IMR-90 (cell line): ENCODE data around the gene NF1. TPM values are rescaled to one million over a fixed set of nuclear protein-coding genes. Genes with fewer than 3 reads are reported as not detected.
A peak's percentile ranks its signal among the peaks of the same experiment; 100 is the strongest.

Experiments used
- ATAC-seq: fragments of 200-7000 bp; cut with Tn5 transposase; 2 replicates; pipeline ENCODE4 v1.9.1; 2020; ENCODE audit warnings: low read depth, mild to moderate bottlenecking, moderate library complexity
- BruUV-seq: library from RNA; stranded (reverse); fragments of 400-500 nt; replicated peaks from 2 replicates; lab custom pipeline; 2021; lab: Mats Ljungman, UMichigan
- CTCF ChIA-PET: fragments of 300-600 bp; formaldehyde crosslinking; extraction: SDS; loops from one replicate; lab custom pipeline; 2021; ENCODE audit warnings: antibody characterized with exemption; lab: Yijun Ruan, JAX
- POLR2A ChIA-PET: fragments of 300-600 bp; sonication (Branson Sonifier 250); formaldehyde crosslinking; loops from one replicate; lab custom pipeline; 2022; ENCODE audit warnings: antibody characterized with exemption; ENCODE audit not compliant: unreplicated experiment; lab: Charles Lee
- DNase-seq: peaks from one replicate; pipeline ENCODE4 v3.0.0; 2013
- H2AFZ ChIP-seq: replicated peaks from 2 replicates; pipeline ENCODE3; 2013; ENCODE audit warnings: low read length, mild to moderate bottlenecking; ENCODE audit not compliant: poor library complexity
- H2AK5ac ChIP-seq: 2 replicates; pipeline ENCODE4 v1.6.1; 2013; ENCODE audit warnings: low read depth, low read length, inconsistent platforms
- H2AK9ac ChIP-seq: replicated peaks from 2 replicates; pipeline ENCODE3; 2013; ENCODE audit warnings: mild to moderate bottlenecking, low read depth, low read length, moderate library complexity; ENCODE audit not compliant: poor library complexity
- H2BK120ac ChIP-seq: 2 replicates; pipeline ENCODE4 v1.6.1; 2013; ENCODE audit warnings: low read depth, low read length, inconsistent platforms
- H2BK15ac ChIP-seq: 3 replicates; pipeline ENCODE4 v1.6.1; 2013; ENCODE audit warnings: low read depth, low read length, inconsistent platforms
- H2BK20ac ChIP-seq: 2 replicates; pipeline ENCODE4 v1.6.1; 2013; ENCODE audit warnings: low read depth, mild to moderate bottlenecking, inconsistent platforms, low read length, moderate library complexity
- H2BK5ac ChIP-seq: 2 replicates; pipeline ENCODE4 v1.6.1; 2013; ENCODE audit warnings: mild to moderate bottlenecking, low read depth, low read length, inconsistent platforms; ENCODE audit not compliant: poor library complexity, severe bottlenecking
- H3K14ac ChIP-seq: replicated peaks from 2 replicates; pipeline ENCODE4 v1.6.1; 2013; ENCODE audit warnings: low read depth, low read length, inconsistent platforms
- H3K18ac ChIP-seq: 2 replicates; pipeline ENCODE4 v1.6.1; 2013; ENCODE audit warnings: low read depth, low read length, control low read depth
- H3K23ac ChIP-seq: 2 replicates; pipeline ENCODE4 v1.6.1; 2013; ENCODE audit warnings: low read depth, low read length, inconsistent platforms
- H3K27ac ChIP-seq: 2 replicates; pipeline ENCODE4 v1.5.1; 2013; ENCODE audit warnings: mild to moderate bottlenecking, control low read depth, low read length; ENCODE audit not compliant: insufficient read depth
- H3K27me3 ChIP-seq: 2 replicates; pipeline ENCODE4 v1.6.1; 2013; ENCODE audit warnings: low read length; ENCODE audit not compliant: control insufficient read depth, insufficient read depth
- H3K36me3 ChIP-seq: 2 replicates; pipeline ENCODE4 v1.6.1; 2013; ENCODE audit warnings: low read length, mixed read lengths; ENCODE audit not compliant: control insufficient read depth, insufficient read depth
- H3K4ac ChIP-seq: 2 replicates; pipeline ENCODE4 v1.6.1; 2013; ENCODE audit warnings: low read depth, low read length, inconsistent platforms
- H3K4me1 ChIP-seq: 2 replicates; pipeline ENCODE4 v1.6.1; 2013; ENCODE audit warnings: low read length, mixed read lengths; ENCODE audit not compliant: control insufficient read depth, insufficient read depth
- H3K4me2 ChIP-seq: 2 replicates; pipeline ENCODE4 v1.6.1; 2013; ENCODE audit warnings: low read depth, mild to moderate bottlenecking, control low read depth, low read length, moderate library complexity
- H3K4me3 ChIP-seq: 2 replicates; pipeline ENCODE4 v1.5.1; 2013; ENCODE audit warnings: low read depth, mild to moderate bottlenecking, control low read depth, low read length, moderate library complexity; ENCODE audit not compliant: insufficient read depth
- H3K56ac ChIP-seq: 2 replicates; pipeline ENCODE4 v1.6.1; 2013; ENCODE audit warnings: low read length, inconsistent platforms; ENCODE audit not compliant: insufficient read depth; ENCODE audit errors: extremely low read depth
- H3K79me1 ChIP-seq, 2 experiments: 2 replicates each; pipeline ENCODE4 v1.6.1; 2013; ENCODE audit warnings: low read length in 2 of 2, inconsistent platforms in 1 of 2, low read depth in 1 of 2
- H3K9ac ChIP-seq: 2 replicates; pipeline ENCODE4 v1.6.1; 2013; ENCODE audit warnings: low read depth, low read length, control low read depth
- H3K9me1 ChIP-seq: 2 replicates; pipeline ENCODE4 v1.6.1; 2013; ENCODE audit warnings: low read length, inconsistent platforms; ENCODE audit not compliant: insufficient read depth
- H3K9me3 ChIP-seq: 2 replicates; pipeline ENCODE4 v1.6.1; 2013; ENCODE audit warnings: low read length; ENCODE audit not compliant: control insufficient read depth, insufficient read depth
- H4K20me1 ChIP-seq: 2 replicates; pipeline ENCODE4 v1.6.1; 2013; ENCODE audit warnings: low read length, inconsistent platforms; ENCODE audit not compliant: insufficient read depth
- H4K5ac ChIP-seq: 2 replicates; pipeline ENCODE4 v1.6.1; 2013; ENCODE audit warnings: mild to moderate bottlenecking, low read depth, low read length, control low read depth
- H4K8ac ChIP-seq, 2 experiments: 2 replicates each; pipeline ENCODE4 v1.6.1; 2013; ENCODE audit warnings: low read depth in 2 of 2, low read length in 2 of 2, control low read depth in 1 of 2, inconsistent platforms in 1 of 2
- H4K91ac ChIP-seq: 2 replicates; pipeline ENCODE4 v1.6.1; 2013; ENCODE audit warnings: low read depth, low read length, inconsistent platforms; ENCODE audit not compliant: insufficient read depth
- BHLHE40 ChIP-seq: fragments of 150-350 bp; IDR thresholded peaks from 2 replicates; pipeline ENCODE4 v1.6.1; 2016; ENCODE audit warnings: mild to moderate bottlenecking, low read depth, low read length
- ELK1 ChIP-seq: fragments of 150-350 bp; IDR thresholded peaks from 2 replicates; pipeline ENCODE4 v1.6.1; 2016; ENCODE audit warnings: low read depth, mild to moderate bottlenecking, low read length, moderate library complexity, borderline replicate concordance
- MAFK ChIP-seq: IDR thresholded peaks from 2 replicates; pipeline ENCODE4 v1.6.1; 2012; ENCODE audit warnings: low read depth, low read length, improper control_type of control experiment
- MAZ ChIP-seq: IDR thresholded peaks from 2 replicates; pipeline ENCODE4 v1.6.1; 2012; ENCODE audit warnings: low read depth, mild to moderate bottlenecking, low read length, improper control_type of control experiment, moderate library complexity, borderline replicate concordance
- MXI1 ChIP-seq: IDR thresholded peaks from 2 replicates; pipeline ENCODE4 v1.6.1; 2012; ENCODE audit warnings: low read depth, mild to moderate bottlenecking, low read length, moderate library complexity, borderline replicate concordance
- NFE2L2 ChIP-seq: fragments of 150-350 bp; IDR thresholded peaks from 2 replicates; pipeline ENCODE4 v1.6.1; 2016; ENCODE audit warnings: low read depth, mild to moderate bottlenecking, low read length
- RAD21 ChIP-seq: IDR thresholded peaks from 2 replicates; pipeline ENCODE4 v1.6.1; 2012; ENCODE audit warnings: low read length, improper control_type of control experiment
- RFX5 ChIP-seq: IDR thresholded peaks from 2 replicates; pipeline ENCODE4 v1.8.0; 2012; ENCODE audit warnings: low read depth, mild to moderate bottlenecking, low read length, moderate library complexity
- SMC3 ChIP-seq: fragments of 150-350 bp; IDR thresholded peaks from 2 replicates; pipeline ENCODE4 v1.6.1; 2016; ENCODE audit warnings: low read depth, mild to moderate bottlenecking, antibody characterized with exemption, low read length, moderate library complexity
- USF2 ChIP-seq: fragments of 150-350 bp; IDR thresholded peaks from 2 replicates; pipeline ENCODE4 v1.6.1; 2017; ENCODE audit warnings: mild to moderate bottlenecking, antibody characterized with exemption, low read length, low read depth
- WGBS, 2 experiments: methylation state at CpG; one replicate each; pipeline versions ENCODE4 v1.1.5 to v1.1.7; 2013; ENCODE audit warnings: missing lambda C conversion rate in 2 of 2; ENCODE audit not compliant: insufficient read length in 1 of 2; ENCODE audit errors: extremely low coverage in 2 of 2; 5-methylcytosine and 5-hydroxymethylcytosine counted together
- dilution Hi-C: fragments of 300-500 bp; cut with HindIII; formaldehyde crosslinking; loops from one replicate; pipeline ENCODE4 v1.14.3; 2018; ENCODE audit warnings: low sequenced_read_pairs; ENCODE audit not compliant: unreplicated experiment
- in situ Hi-C: fragments of 300-500 bp; cut with MboI; formaldehyde crosslinking; loops from 3 replicates; pipeline ENCODE4 v1.14.3; 2019; ENCODE audit warnings: low sequenced_read_pairs, inconsistent platforms, mixed read lengths
- intact Hi-C: fragments of 100-400 bp; cut with micrococcal nuclease; formaldehyde crosslinking; loops from 2 replicates; pipeline ENCODE4 v1.10.0; 2022
- polyA plus RNA-seq, 3 experiments: library from polyadenylated mRNA; depleted of rRNA; stranded (reverse); fragments of >200 nt; gene quantifications; 2 replicates each; pipeline ENCODE4 v1.2.3, GENCODE V29; 2012; ENCODE audit warnings: low replicate concordance in 1 of 3
- total RNA-seq: library from RNA; depleted of rRNA; stranded (reverse); fragments of >200 nt; gene quantifications from 2 replicates; pipeline ENCODE4 v1.2.3, GENCODE V29; 2012

The NF1 gene
- total and polyA plus RNA-seq, 2 of the 4 experiments (the other 2 are of a cell fraction): 17.9 to 48.6 TPM

GRCh38 chr17:31371511-31372097 lies 276.8 kb downstream of the NF1 start (continued):
- TF ChIP-seq MAFK: no peak

GRCh38 chr17:31373150-31374093 lies 278.6 kb downstream of the NF1 start:
- Histone ChIP-seq H4K8ac (no peak overlapping the region), H3K23ac (no peak overlapping the region), H3K4me2 (no peak overlapping the region), H3K56ac (no peak overlapping the region), H2AFZ (no peak overlapping the region), H3K27me3 (no peaks in the 10 kb centered on the region), H2BK20ac (no peak overlapping the region), H4K20me1 (0 out of 2 replicates have a peak, but pooled peaks cover 3% of the 10 kb centered on the region), H3K9ac (no peak overlapping the region), H3K4ac (no peak overlapping the region), H4K5ac (no peak overlapping the region), H2AK5ac (no peak overlapping the region), H4K91ac (no peak overlapping the region), H3K4me3 (no peak overlapping the region), H2BK5ac (no peak overlapping the region), H3K36me3 (peaks cover 12% of the 10 kb centered on the region), H3K27ac (no peak overlapping the region), H3K79me1 (peaks cover 0 to 12% of the 10 kb centered on the region in 2 experiments; a peak in 2 of 4 replicates), H2BK120ac (no peak overlapping the region), H3K4me1 (peaks cover 4% of the 10 kb centered on the region), H3K9me1 (0 out of 2 replicates have a peak, but pooled peaks cover 5% of the 10 kb centered on the region), H3K9me3 (no peaks in the 10 kb centered on the region), H3K14ac (no peak overlapping the region), H3K18ac (no peak overlapping the region), H2AK9ac (no peak overlapping the region), H2BK15ac (no peak overlapping the region)
- in situ Hi-C loops: no loop called here
- ChIA-PET CTCF (interaction anchor here (1.0 to 1.3 kb wide), 2 partner anchors 9 to 123 kb away, joined by 3 to 7 read pairs; no protein-coding TSS in a partner anchor), POLR2A (no interaction called here)
- no CpG with 5 or more reads among the region's 10 CpGs for WGBS, 2 experiments
- dilution Hi-C loops: no loop called here
- intact Hi-C loops: loop anchor here (5.0 kb wide), 3 partner anchors 121 to 361 kb away; no protein-coding TSS in a partner anchor
- ATAC-seq (peak; percentile 83), DNase-seq (peak; percentile 71)
- no TSS peak for BruUV-seq
- TF ChIP-seq MXI1 (no peak), RAD21 (peak; percentile 69), NFE2L2 (no peak), RFX5 (no peak), SMC3 (peak; percentile 68), USF2 (no peak), MAZ (no peak), MAFK (no peak), ELK1 (no peak), BHLHE40 (no peak)
